HEK293T (cell line): ENCODE data around the gene OSTM1.
"Not testable (repeated sequence)": the region's sequence is repeated elsewhere in the genome, so short reads cannot be mapped to it uniquely, and the experiment has no call there.

ENCODE experiments used
- CTCF ChIA-PET: fragments of 350-600 bp; formaldehyde crosslinking; extraction: SDS; loops from one replicate; lab custom pipeline; 2021; ENCODE audit warnings: antibody characterized with exemption, inconsistent platforms; lab: Yijun Ruan, JAX
- POLR2A ChIA-PET: fragments of 350-600 bp; formaldehyde crosslinking; extraction: SDS; loops from one replicate; lab custom pipeline; 2020; ENCODE audit warnings: antibody characterized with exemption, inconsistent platforms; lab: Yijun Ruan, JAX
- DNase-seq: peaks from one replicate; pipeline ENCODE4 v3.0.0; 2012; ENCODE audit warnings: mixed read lengths; ENCODE audit errors: extremely low spot score
- ARNT ChIP-seq: fragments of 450-650 bp; IDR thresholded peaks from 2 replicates; pipeline ENCODE4 v1.6.1; 2017; ENCODE audit warnings: mild to moderate bottlenecking
- BHLHE40 ChIP-seq: fragments of 450-650 bp; IDR thresholded peaks from 2 replicates; pipeline ENCODE4 v1.6.1; 2016; ENCODE audit warnings: mild to moderate bottlenecking, moderate library complexity, borderline replicate concordance
- CTBP1 ChIP-seq: fragments of 450-650 bp; IDR thresholded peaks from 2 replicates; pipeline ENCODE4 v1.6.1; 2016; ENCODE audit warnings: borderline replicate concordance
- ELF4 ChIP-seq: fragments of 450-650 bp; IDR thresholded peaks from 2 replicates; pipeline ENCODE4 v1.6.1; 2017; ENCODE audit warnings: antibody characterized with exemption
- FOXA1 ChIP-seq: fragments of 450-650 bp; IDR thresholded peaks from 2 replicates; pipeline ENCODE4 v1.6.1; 2016; ENCODE audit warnings: mild to moderate bottlenecking
- FOXK2 ChIP-seq: fragments of 450-650 bp; IDR thresholded peaks from 2 replicates; pipeline ENCODE4 v1.6.1; 2016; ENCODE audit warnings: mild to moderate bottlenecking
- FOXM1 ChIP-seq: fragments of 450-650 bp; IDR thresholded peaks from 2 replicates; pipeline ENCODE4 v1.6.1; 2017; ENCODE audit warnings: mild to moderate bottlenecking, borderline replicate concordance
- HDGF ChIP-seq: fragments of 450-650 bp; IDR thresholded peaks from 2 replicates; pipeline ENCODE4 v1.6.1; 2017; ENCODE audit warnings: antibody characterized with exemption, borderline replicate concordance
- L3MBTL2 ChIP-seq: fragments of 450-650 bp; conservative IDR thresholded peaks from 2 replicates; pipeline ENCODE4 v1.6.1; 2016; ENCODE audit warnings: mild to moderate bottlenecking
- LEF1 ChIP-seq: fragments of 450-650 bp; IDR thresholded peaks from 2 replicates; pipeline ENCODE4 v1.6.1; 2017; ENCODE audit warnings: mild to moderate bottlenecking, borderline replicate concordance
- NFRKB ChIP-seq: fragments of 450-650 bp; IDR thresholded peaks from 2 replicates; pipeline ENCODE4 v1.6.1; 2016; ENCODE audit warnings: mild to moderate bottlenecking, moderate library complexity
- PKNOX1 ChIP-seq: fragments of 450-650 bp; IDR thresholded peaks from 2 replicates; pipeline ENCODE4 v1.6.1; 2016
- SP1 ChIP-seq: fragments of 450-650 bp; IDR thresholded peaks from 2 replicates; pipeline ENCODE4 v1.6.1; 2017
- SUZ12 ChIP-seq: fragments of 450-650 bp; IDR thresholded peaks from 2 replicates; pipeline ENCODE4 v1.6.1; 2016; ENCODE audit warnings: mild to moderate bottlenecking
- TARDBP ChIP-seq: fragments of 450-650 bp; IDR thresholded peaks from 2 replicates; pipeline ENCODE4 v1.6.1; 2016
- ZNF384 ChIP-seq: fragments of 450-650 bp; IDR thresholded peaks from 2 replicates; pipeline ENCODE4 v1.6.1; 2016

The OSTM1 gene

GRCh38 chr6:108008363-108008762 is 66.2 kb downstream of the OSTM1 start:
- DNase-seq, result no peak
- POLR2A ChIA-PET, result no interaction called here
- TF ChIP-seq SUZ12, result no peak
- TF ChIP-seq TARDBP, result no peak
- no peak for TF ChIP-seq PKNOX1
- no peak for TF ChIP-seq LEF1
- TF ChIP-seq FOXA1, result no peak
- TF ChIP-seq BHLHE40, result no peak
- TF ChIP-seq ELF4, result no peak
- CTCF ChIA-PET, result no interaction called here

GRCh38 chr6:108005961-108006360 is 68.6 kb downstream of the OSTM1 start:
- ChIA-PET POLR2A (no interaction called here), CTCF (interaction anchor here (0.7 kb wide), 1 partner anchor 32 kb away, joined by 7 read pairs; no protein-coding TSS in a partner anchor)
- no peak for TF ChIP-seq FOXA1
- TF ChIP-seq PKNOX1, result no peak
- no peak for TF ChIP-seq SP1
- TF ChIP-seq SUZ12, result no peak
- TF ChIP-seq LEF1, result no peak
- no peak for TF ChIP-seq CTBP1
- TF ChIP-seq ELF4, result no peak
- no peak for TF ChIP-seq ARNT
- TF ChIP-seq FOXK2, result no peak
- TF ChIP-seq HDGF, result no peak
- no peak for TF ChIP-seq BHLHE40
- no peak for TF ChIP-seq ZNF384
- no peak for TF ChIP-seq L3MBTL2
- TF ChIP-seq FOXM1, result no peak
- no peak for TF ChIP-seq NFRKB
- TF ChIP-seq TARDBP, result no peak
- no peak for DNase-seq

GRCh38 chr6:108004861-108005260 is 69.7 kb downstream of the OSTM1 start:
- ChIA-PET CTCF (no interaction called here), POLR2A (no interaction called here)
- TF ChIP-seq FOXA1 (no peak), TARDBP (no peak), ELF4 (no peak), HDGF (no peak), FOXM1 (no peak), SP1 (no peak), CTBP1 (no peak), PKNOX1 (no peak), ZNF384 (no peak), ARNT (no peak), FOXK2 (no peak)
- no peak for DNase-seq

GRCh38 chr6:108002365-108003221 is 71.9 kb downstream of the OSTM1 start:
- CTCF ChIA-PET, result interaction anchor here (1.1 kb wide), 1 partner anchor 22 kb away, joined by 4 read pairs; no protein-coding TSS in a partner anchor
- DNase-seq, result peak; percentile 19
- POLR2A ChIA-PET, result interaction anchor here (1.1 kb wide), 1 partner anchor 11 kb away, joined by 6 read pairs; no protein-coding TSS in a partner anchor
- TF ChIP-seq ELF4, result no peak
- peak; percentile 65 for TF ChIP-seq PKNOX1

GRCh38 chr6:108001696-108002231 is 72.8 kb downstream of the OSTM1 start:
- no peak for TF ChIP-seq TARDBP
- TF ChIP-seq BHLHE40, result no peak
- no peak for TF ChIP-seq FOXK2
- TF ChIP-seq HDGF, result no peak
- no peak for TF ChIP-seq L3MBTL2
- TF ChIP-seq LEF1, result no peak
- TF ChIP-seq SUZ12, result no peak
- TF ChIP-seq ZNF384, result no peak
- POLR2A ChIA-PET, result no interaction called here
- CTCF ChIA-PET, result interaction anchor here (0.6 kb wide), 1 partner anchor 135 kb away, joined by 3 read pairs; no protein-coding TSS in a partner anchor

GRCh38 chr6:108000259-108000658 is 74.3 kb downstream of the OSTM1 start:
- DNase-seq, CTCF ChIA-PET, POLR2A ChIA-PET: not testable (repeated sequence)

More at GRCh38 chr6:108001696-108002231, 72.8 kb downstream of the OSTM1 start:
- DNase-seq, result no peak
